K562 (cell line): ENCODE data around the gene CRAT. TPM values are rescaled to one million over a fixed set of nuclear protein-coding genes. Genes with fewer than 3 reads are reported as not detected.
A peak's percentile ranks its signal among the peaks of the same experiment; 100 is the strongest.

Experiments
- C11orf30 ChIP-seq: fragments of 450-650 bp; IDR thresholded peaks from 2 replicates; pipeline ENCODE4 v1.6.1; 2016; ENCODE audit warnings: low read depth, mild to moderate bottlenecking
- CREBBP ChIP-seq: IDR thresholded peaks from one replicate; pipeline ENCODE4 v1.6.1; 2012; ENCODE audit warnings: low read depth, mild to moderate bottlenecking, control low read depth, inconsistent platforms, low read length
- GABPB2 ChIP-seq: fragments of 250-450 bp; sonication (Bioruptor Pico); conservative IDR thresholded peaks from 2 replicates; pipeline ENCODE4 v1.5.1; 2021; ENCODE audit warnings: mild to moderate bottlenecking
- GTF2F1 ChIP-seq: IDR thresholded peaks from 2 replicates; pipeline ENCODE4 v1.6.1; 2011; ENCODE audit warnings: low read depth, low read length, improper control_type of control experiment
- IFI16 ChIP-seq: fragments of 250-450 bp; sonication (Bioruptor Pico); IDR thresholded peaks from 2 replicates; pipeline ENCODE4 v2.1.2; 2022; ENCODE audit warnings: mild to moderate bottlenecking, inconsistent platforms
- MAFG ChIP-seq: fragments of 450-650 bp; conservative IDR thresholded peaks from 2 replicates; pipeline ENCODE4 v1.6.1; 2016; ENCODE audit warnings: missing genetic modification characterization, missing compliant biosample characterization
- MCM7 ChIP-seq, 2 experiments: fragments of 450-650 bp; IDR thresholded peaks; 2 replicates each; pipeline ENCODE4 v1.6.1; 2016 to 2018
- MECOM ChIP-seq: fragments of 250-450 bp; sonication (Bioruptor Pico); IDR thresholded peaks from 2 replicates; pipeline ENCODE4 v1.8.0; 2022; ENCODE audit warnings: inconsistent platforms
- PKNOX1 ChIP-seq: fragments of 450-650 bp; IDR thresholded peaks from 2 replicates; pipeline ENCODE4 v1.6.1; 2016
- SRF ChIP-seq, 2 experiments: fragments of 250-450, 450-650 bp in 1 of 2; sonication (Bioruptor Pico) in 1 of 2; sonication (generic) in 1 of 2; formaldehyde crosslinking; IDR thresholded peaks; 2 replicates each; pipeline versions ENCODE4 v1.5.0 to v1.5.1; 2020 to 2022; ENCODE audit warnings: mild to moderate bottlenecking in 1 of 2, missing genetic modification reagents in 1 of 2
- TFAP4 ChIP-seq: sonication (generic); formaldehyde crosslinking; IDR thresholded peaks from 2 replicates; pipeline ENCODE4 v1.8.0; 2022; ENCODE audit warnings: missing genetic modification reagents, mild to moderate bottlenecking, moderate library complexity, borderline replicate concordance
- ZBTB17 ChIP-seq: fragments of 450-650 bp; formaldehyde crosslinking; IDR thresholded peaks from 2 replicates; pipeline ENCODE4 v1.4.0; 2020; ENCODE audit warnings: mild to moderate bottlenecking
- ZNF124 ChIP-seq: sonication (generic); formaldehyde crosslinking; IDR thresholded peaks from 2 replicates; pipeline ENCODE4 v1.8.1; 2022; ENCODE audit warnings: missing genetic modification reagents
- ZNF274 ChIP-seq: IDR thresholded peaks from 2 replicates; pipeline ENCODE4 v1.6.1; 2011; ENCODE audit warnings: low read depth, mild to moderate bottlenecking, low read length, moderate library complexity, borderline replicate concordance
- polyA plus RNA-seq, 8 experiments: library from polyadenylated mRNA; depleted of rRNA in 4 of 8; stranded (reverse) in 5 of 8; unstranded in 3 of 8; fragments of >200 nt; fragmentation: Nextera tagmentation in 2 of 8; fragmentation: Illumina TruSeq in 1 of 8; extraction: Ambion mirVana in 2 of 8; extraction: Trizol in 1 of 8; gene quantifications; 2 replicates each; pipeline versions ENCODE4 v1.2.1 to v1.2.3, GENCODE V29; 2011 to 2014; ENCODE audit warnings: inconsistent platforms in 1 of 8, missing spikeins in 1 of 8
- total RNA-seq, 7 experiments: library from RNA; depleted of rRNA in 6 of 7; stranded (reverse); fragments of >200 nt in 6 of 7; fragmentation: Illumina TruSeq in 2 of 7; extraction: Trizol in 2 of 7; gene quantifications; 2 replicates each; pipeline versions ENCODE4 v1.2.1 to v1.2.3, GENCODE V29; 2011 to 2021; ENCODE audit warnings: low replicate concordance in 1 of 7
- TF ChIP-seq, protein P1 (sequence below), 2 experiments: fragments of 450-650 bp in 1 of 2; sonication (generic) in 1 of 2; formaldehyde crosslinking; conservative IDR thresholded peaks; 2 replicates each; pipeline versions ENCODE4 v1.4.0 to v1.8.1; 2020 to 2022; ENCODE audit warnings: mild to moderate bottlenecking in 1 of 2, missing genetic modification reagents in 1 of 2
- TF ChIP-seq, protein P2 (sequence below): fragments of 200-800 bp; sonication (Bioruptor generic); IDR thresholded peaks from 2 replicates; pipeline ENCODE4 v1.6.1; 2016; ENCODE audit warnings: missing genetic modification characterization, missing compliant biosample characterization

The CRAT gene
- total and polyA plus RNA-seq, 9 of the 15 experiments (the other 6 are each of a cell fraction or from before 2014, with no cell fraction given): 0.20 to 13.8 (median 5.4) TPM

DNA sequence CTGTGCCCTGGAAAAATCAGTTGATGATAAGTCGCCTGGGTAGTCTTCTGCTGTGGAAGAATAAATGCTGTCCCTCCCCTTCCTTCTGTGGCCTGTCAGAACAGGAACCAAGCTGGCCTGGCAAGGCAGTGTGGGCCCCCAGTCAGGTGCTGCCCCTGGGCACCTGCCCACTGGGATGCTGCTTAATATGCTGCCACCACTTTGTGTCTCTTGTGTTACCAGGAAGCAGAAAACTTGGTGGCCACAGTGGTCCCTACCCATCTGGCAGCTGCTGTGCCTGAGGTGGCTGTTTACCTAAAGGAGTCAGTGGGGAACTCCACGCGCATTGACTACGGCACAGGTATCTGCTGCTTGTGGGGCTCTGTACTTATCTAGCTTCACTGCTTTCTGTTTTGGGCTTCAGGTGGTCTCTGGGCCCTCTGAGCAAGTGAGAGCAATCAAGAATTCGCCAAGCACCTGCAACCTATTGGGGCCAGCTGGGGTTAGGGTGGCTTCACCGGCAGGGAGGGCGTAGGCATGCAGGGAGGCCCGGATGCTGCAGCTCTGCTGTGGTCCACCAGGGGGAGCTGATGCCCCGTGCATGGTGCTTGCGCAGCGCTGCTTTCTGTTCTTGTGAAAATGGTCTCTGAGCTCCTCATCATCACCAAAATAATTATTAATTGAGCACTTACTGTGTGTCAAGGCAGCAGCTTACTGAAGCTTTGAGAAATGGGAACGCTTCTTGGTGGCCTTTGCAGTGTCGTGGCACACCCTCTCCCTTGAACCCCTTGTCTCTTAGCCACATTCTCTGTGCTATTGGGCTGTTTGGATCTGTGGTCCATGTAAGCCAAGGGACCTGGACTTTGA lies 20.9 kb upstream of the CRAT start (continued):
- TF ChIP-seq C11orf30 (no peak), GTF2F1 (0 out of 2 replicates have a peak, but pooled peaks have one; percentile 47), ZNF124 (CRISPR knock-in tag) (no peak), SRF (CRISPR knock-in tag; IDR thresholded peaks at IDR 0.05) (peak in 1 of 2 experiments; percentile 47; a peak in 1 of 4 replicates), TFAP4 (CRISPR knock-in tag) (peak; percentile 79; the same call in 1 of the 2 replicates), MCM7 (IDR thresholded peaks at IDR 0.05) (no peak), MECOM (no peak), MAFG (tag) (no peak), ZBTB17 (CRISPR knock-in tag) (no peak), GABPB2 (no peak), PKNOX1 (no peak), CREBBP (no peak), IFI16 (no peak), ZNF274 (no peak)
- TF ChIP-seq, protein P1, sequence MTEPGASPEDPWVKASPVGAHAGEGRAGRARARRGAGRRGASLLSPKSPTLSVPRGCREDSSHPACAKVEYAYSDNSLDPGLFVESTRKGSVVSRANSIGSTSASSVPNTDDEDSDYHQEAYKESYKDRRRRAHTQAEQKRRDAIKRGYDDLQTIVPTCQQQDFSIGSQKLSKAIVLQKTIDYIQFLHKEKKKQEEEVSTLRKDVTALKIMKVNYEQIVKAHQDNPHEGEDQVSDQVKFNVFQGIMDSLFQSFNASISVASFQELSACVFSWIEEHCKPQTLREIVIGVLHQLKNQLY (CRISPR knock-in tag; conservative IDR thresholded peaks at IDR 0.05): no peak
- TF ChIP-seq, protein P2, sequence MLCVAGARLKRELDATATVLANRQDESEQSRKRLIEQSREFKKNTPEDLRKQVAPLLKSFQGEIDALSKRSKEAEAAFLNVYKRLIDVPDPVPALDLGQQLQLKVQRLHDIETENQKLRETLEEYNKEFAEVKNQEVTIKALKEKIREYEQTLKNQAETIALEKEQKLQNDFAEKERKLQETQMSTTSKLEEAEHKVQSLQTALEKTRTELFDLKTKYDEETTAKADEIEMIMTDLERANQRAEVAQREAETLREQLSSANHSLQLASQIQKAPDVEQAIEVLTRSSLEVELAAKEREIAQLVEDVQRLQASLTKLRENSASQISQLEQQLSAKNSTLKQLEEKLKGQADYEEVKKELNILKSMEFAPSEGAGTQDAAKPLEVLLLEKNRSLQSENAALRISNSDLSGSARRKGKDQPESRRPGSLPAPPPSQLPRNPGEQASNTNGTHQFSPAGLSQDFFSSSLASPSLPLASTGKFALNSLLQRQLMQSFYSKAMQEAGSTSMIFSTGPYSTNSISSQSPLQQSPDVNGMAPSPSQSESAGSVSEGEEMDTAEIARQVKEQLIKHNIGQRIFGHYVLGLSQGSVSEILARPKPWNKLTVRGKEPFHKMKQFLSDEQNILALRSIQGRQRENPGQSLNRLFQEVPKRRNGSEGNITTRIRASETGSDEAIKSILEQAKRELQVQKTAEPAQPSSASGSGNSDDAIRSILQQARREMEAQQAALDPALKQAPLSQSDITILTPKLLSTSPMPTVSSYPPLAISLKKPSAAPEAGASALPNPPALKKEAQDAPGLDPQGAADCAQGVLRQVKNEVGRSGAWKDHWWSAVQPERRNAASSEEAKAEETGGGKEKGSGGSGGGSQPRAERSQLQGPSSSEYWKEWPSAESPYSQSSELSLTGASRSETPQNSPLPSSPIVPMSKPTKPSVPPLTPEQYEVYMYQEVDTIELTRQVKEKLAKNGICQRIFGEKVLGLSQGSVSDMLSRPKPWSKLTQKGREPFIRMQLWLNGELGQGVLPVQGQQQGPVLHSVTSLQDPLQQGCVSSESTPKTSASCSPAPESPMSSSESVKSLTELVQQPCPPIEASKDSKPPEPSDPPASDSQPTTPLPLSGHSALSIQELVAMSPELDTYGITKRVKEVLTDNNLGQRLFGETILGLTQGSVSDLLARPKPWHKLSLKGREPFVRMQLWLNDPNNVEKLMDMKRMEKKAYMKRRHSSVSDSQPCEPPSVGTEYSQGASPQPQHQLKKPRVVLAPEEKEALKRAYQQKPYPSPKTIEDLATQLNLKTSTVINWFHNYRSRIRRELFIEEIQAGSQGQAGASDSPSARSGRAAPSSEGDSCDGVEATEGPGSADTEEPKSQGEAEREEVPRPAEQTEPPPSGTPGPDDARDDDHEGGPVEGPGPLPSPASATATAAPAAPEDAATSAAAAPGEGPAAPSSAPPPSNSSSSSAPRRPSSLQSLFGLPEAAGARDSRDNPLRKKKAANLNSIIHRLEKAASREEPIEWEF (CRISPR knock-in tag): no peak
